PC-9 (cell line): Measurements from ENCODE around the gene NCK2. TPM values are rescaled to one million over a fixed set of nuclear protein-coding genes. Genes with fewer than 3 reads are reported as not detected.

Experiments used
- BruUV-seq: library from RNA; stranded (reverse); fragments of 400-500 nt; replicated peaks from 2 replicates; lab custom pipeline; 2021; lab: Mats Ljungman, UMichigan
- CTCF ChIA-PET: fragments of 300-600 bp; sonication (Branson Sonifier 250); formaldehyde crosslinking; loops from one replicate; lab custom pipeline; 2022; ENCODE audit warnings: antibody characterized with exemption; lab: Charles Lee
- POLR2A ChIA-PET: fragments of 300-600 bp; sonication (Branson Sonifier 250); formaldehyde crosslinking; loops from one replicate; lab custom pipeline; 2022; ENCODE audit warnings: antibody characterized with exemption; ENCODE audit not compliant: unreplicated experiment; lab: Charles Lee
- DNase-seq, 2 experiments: peaks; one replicate each; pipeline versions ENCODE4 v3.0.0 to v3.0.0-alpha.2; 2015 to 2022; ENCODE audit warnings: mixed read lengths in 1 of 2
- H2AFZ ChIP-seq: fragments of 200-600 bp; sonication (generic); 2 replicates; pipeline ENCODE4 v1.8.1; 2017; ENCODE audit warnings: antibody characterized with exemption
- H3F3A ChIP-seq: fragments of 200-600 bp; sonication (generic); 2 replicates; pipeline ENCODE4 v1.8.1; 2017; ENCODE audit warnings: antibody characterized with exemption, mild to moderate bottlenecking, low read depth; ENCODE audit not compliant: insufficient read depth
- H3K27ac ChIP-seq: fragments of 200-600 bp; sonication (generic); 2 replicates; pipeline ENCODE4 v1.6.1; 2016; ENCODE audit warnings: mixed run types
- H3K27me3 ChIP-seq: fragments of 200-600 bp; sonication (generic); 2 replicates; pipeline ENCODE4 v1.6.1; 2016; ENCODE audit warnings: low read depth, mixed run types; ENCODE audit not compliant: insufficient read depth
- H3K36me3 ChIP-seq: fragments of 200-600 bp; sonication (generic); 2 replicates; pipeline ENCODE4 v1.6.1; 2016; ENCODE audit warnings: low read depth, mixed run types
- H3K4me1 ChIP-seq: fragments of 200-600 bp; sonication (generic); replicated peaks from 2 replicates; pipeline ENCODE4 v1.6.1; 2016; ENCODE audit warnings: mixed run types; ENCODE audit not compliant: insufficient read depth
- H3K4me2 ChIP-seq: fragments of 200-600 bp; sonication (generic); 2 replicates; pipeline ENCODE4 v1.6.1; 2017; ENCODE audit warnings: mixed run types
- H3K4me3 ChIP-seq: fragments of 200-600 bp; sonication (generic); 2 replicates; pipeline ENCODE4 v1.6.1; 2016; ENCODE audit warnings: mixed run types
- H3K79me2 ChIP-seq: fragments of 200-600 bp; sonication (generic); 2 replicates; pipeline ENCODE4 v1.6.1; 2017; ENCODE audit warnings: low read depth, mixed run types
- H3K9me2 ChIP-seq: fragments of 200-600 bp; sonication (generic); 2 replicates; pipeline ENCODE4 v1.8.1; 2017; ENCODE audit warnings: mild to moderate bottlenecking; ENCODE audit not compliant: insufficient read depth
- H3K9me3 ChIP-seq: fragments of 200-600 bp; sonication (generic); 2 replicates; pipeline ENCODE4 v1.8.1; 2016; ENCODE audit warnings: low read depth; ENCODE audit not compliant: insufficient read depth
- H4K20me1 ChIP-seq: fragments of 200-600 bp; sonication (generic); 2 replicates; pipeline ENCODE4 v1.8.1; 2017; ENCODE audit not compliant: insufficient read depth
- CTCF ChIP-seq: fragments of 200-600 bp; sonication (generic); conservative IDR thresholded peaks from 2 replicates; pipeline ENCODE4 v1.6.1; 2017; ENCODE audit warnings: mixed run types, antibody characterized with exemption, mild to moderate bottlenecking, moderate library complexity
- EZH2 ChIP-seq: fragments of 200-600 bp; sonication (generic); IDR thresholded peaks from 2 replicates; pipeline ENCODE4 v1.8.0; 2017; ENCODE audit warnings: antibody characterized with exemption, low read depth
- intact Hi-C: fragments of 100-400 bp; cut with micrococcal nuclease; formaldehyde crosslinking; loops from one replicate; pipeline ENCODE4 v1.10.0; 2022; ENCODE audit not compliant: unreplicated experiment
- total RNA-seq: library from RNA; stranded (reverse); gene quantifications from 2 replicates; pipeline ENCODE4 v1.2.3, GENCODE V29; 2021

Gene NCK2
- total RNA-seq, 1 experiment from 2014 or later, result 26.0 TPM

- Histone ChIP-seq H3K36me3 (no peaks in the 10 kb centered on the region), H3K27ac (no peak overlapping the region), H3K9me3 (no peaks in the 10 kb centered on the region), H3F3A (no peaks in the 10 kb centered on the region), H3K4me2 (no peak overlapping the region), H3K9me2 (no peaks in the 10 kb centered on the region), H4K20me1 (no peaks in the 10 kb centered on the region), H3K4me3 (no peak overlapping the region), H3K27me3 (peaks cover 79% of the 10 kb centered on the region), H2AFZ (no peak overlapping the region), H3K4me1 (no peaks in the 10 kb centered on the region), H3K79me2 (no peaks in the 10 kb centered on the region)
- intact Hi-C loops, result no loop called here
- ChIA-PET CTCF (no interaction called here), POLR2A (no interaction called here)
- no TSS peak for BruUV-seq
- no peak for TF ChIP-seq EZH2
- TF ChIP-seq CTCF, result no peak
- no peak for DNase-seq
Measured at GRCh38 chr2:105712166-105712915, 32.4 kb upstream of the NCK2 start.

GRCh38 chr2:105712981-105713596 is 31.6 kb upstream of the NCK2 start:
- no peaks in the 10 kb centered on the region for H3K4me1 ChIP-seq
- no peak overlapping the region for H3K4me3 ChIP-seq
- no peaks in the 10 kb centered on the region for H4K20me1 ChIP-seq
- H2AFZ ChIP-seq, result no peak overlapping the region
- H3F3A ChIP-seq, result no peaks in the 10 kb centered on the region
- no peak for TF ChIP-seq EZH2
- no peak for TF ChIP-seq CTCF
- peak overlapping the region; percentile 23 for H3K4me2 ChIP-seq
- intact Hi-C loops, result no loop called here
- ChIA-PET POLR2A (no interaction called here), CTCF (no interaction called here)
- no peaks in the 10 kb centered on the region for H3K9me3 ChIP-seq
- no TSS peak for BruUV-seq
- no peaks in the 10 kb centered on the region for H3K9me2 ChIP-seq
- H3K27ac ChIP-seq, result no peak overlapping the region
- H3K79me2 ChIP-seq, result no peaks in the 10 kb centered on the region
- no peak for DNase-seq
- no peaks in the 10 kb centered on the region for H3K36me3 ChIP-seq
- H3K27me3 ChIP-seq, result peaks cover 84% of the 10 kb centered on the region

- Histone ChIP-seq H3K27ac (no peak overlapping the region), H3F3A (no peaks in the 10 kb centered on the region), H3K36me3 (no peaks in the 10 kb centered on the region), H2AFZ (no peak overlapping the region), H3K4me1 (no peaks in the 10 kb centered on the region), H3K4me3 (no peak overlapping the region), H4K20me1 (no peaks in the 10 kb centered on the region), H3K9me2 (no peaks in the 10 kb centered on the region), H3K79me2 (no peaks in the 10 kb centered on the region), H3K9me3 (no peaks in the 10 kb centered on the region), H3K4me2 (no peak overlapping the region), H3K27me3 (peaks cover 84% of the 10 kb centered on the region)
- CTCF ChIA-PET, result no interaction called here
- TF ChIP-seq EZH2 (no peak), CTCF (no peak)
- no TSS peak for BruUV-seq
- intact Hi-C loops, result no loop called here
- no peak for DNase-seq
- POLR2A ChIA-PET, result no interaction called here
Measured at GRCh38 chr2:105714141-105714540, 30.6 kb upstream of the NCK2 start.
